Neural crest cell (in vitro differentiated cells): ENCODE results near the gene RIT1. TPM values are rescaled to one million over a fixed set of nuclear protein-coding genes. Genes with fewer than 3 reads are reported as not detected.

Experiments
- microRNA-seq: library from miRNA; unstranded; fragments of <30 nt; microRNA quantifications from one replicate; pipeline ENCODE4, GENCODE V29; 2020
- total RNA-seq: library from RNA; stranded (reverse); gene quantifications from 2 replicates; pipeline ENCODE4 v1.2.1, GENCODE V29; 2021

The RIT1 gene
- total RNA-seq, 1 donor from 2014 or later, result 34.5 TPM

Small RNA genes within 50 kb of the gene (microRNA-seq; reads per million reads assigned to microRNA genes)
- 1.8 reads per million for gene MIR6738

Other genes with a start within 250 kb of the RIT1 start
- gene YY1AP1, start 222.6 kb downstream of the RIT1 start, total RNA-seq, result 53.9 and 54.5 TPM in 2 replicates
- 113 and 114 TPM in 2 replicates for gene DAP3, start 222.3 kb downstream of the RIT1 start, total RNA-seq
- gene GON4L, start 54.1 kb downstream of the RIT1 start, total RNA-seq, result 58.4 and 59.5 TPM in 2 replicates
- 19.8 and 20.0 TPM in 2 replicates for gene SYT11, start 51.8 kb downstream of the RIT1 start, total RNA-seq
- gene KHDC4, start 23.1 kb upstream of the RIT1 start, total RNA-seq, result 69.9 and 71.2 TPM in 2 replicates
- not detected in 2 replicates for gene RXFP4, start 30.3 kb upstream of the RIT1 start, total RNA-seq
- gene ARHGEF2, start 67.2 kb upstream of the RIT1 start, total RNA-seq, result 97.6 and 101 TPM in 2 replicates
- 236 and 255 TPM in 2 replicates for gene SSR2, start 109.6 kb upstream of the RIT1 start, total RNA-seq
- 70.4 and 78.0 TPM in 2 replicates for gene UBQLN4, start 142.4 kb upstream of the RIT1 start, total RNA-seq
- 49.4 and 55.6 TPM in 2 replicates for gene LAMTOR2, start 143.4 kb upstream of the RIT1 start, total RNA-seq
- not detected in 2 replicates for gene RAB25, start 149.8 kb upstream of the RIT1 start, total RNA-seq
- gene MEX3A, start 171.1 kb upstream of the RIT1 start, total RNA-seq, result 114 and 120 TPM in 2 replicates
- gene LMNA, start 203.4 kb upstream of the RIT1 start, total RNA-seq, result 51.0 and 51.7 TPM in 2 replicates
- 1.3 and 2.1 TPM in 2 replicates for gene SEMA4A, start 242.2 kb upstream of the RIT1 start, total RNA-seq